HepG2 (cell line): ENCODE data around the gene PRKCE. TPM values are rescaled to one million over a fixed set of nuclear protein-coding genes. Genes with fewer than 3 reads are reported as not detected.
A peak's percentile ranks its signal among the peaks of the same experiment; 100 is the strongest.

ENCODE experiments used
- ATAC-seq: fragments of 200-7000 bp; cut with Tn5 transposase; 3 replicates; pipeline ENCODE4 v1.9.1; 2020; ENCODE audit warnings: mild to moderate bottlenecking, moderate library complexity
- BruUV-seq: library from RNA; stranded (reverse); fragments of 400-500 nt; replicated peaks from 2 replicates; lab custom pipeline; 2021; lab: Mats Ljungman, UMichigan
- CTCF ChIA-PET: fragments of 300-600 bp; formaldehyde crosslinking; extraction: SDS; loops from one replicate; lab custom pipeline; 2021; ENCODE audit warnings: low total read pairs, inconsistent platforms, low intra/inter-chr PET ratio; lab: Yijun Ruan, JAX
- POLR2A ChIA-PET: fragments of 350-600 bp; sonication (Branson Sonifier 250); formaldehyde crosslinking; loops from one replicate; lab custom pipeline; 2020; ENCODE audit warnings: antibody characterized with exemption, inconsistent platforms; lab: Yijun Ruan, JAX
- DNase-seq: peaks from one replicate; pipeline ENCODE4 v3.0.0-alpha.2; 2015; ENCODE audit warnings: low spot score
- FAIRE-seq: peaks from 3 replicates; lab custom pipeline; 2011; peaks lifted over from hg19 to GRCh38; lab: Jason Lieb, UNC
- H2AFZ ChIP-seq: one replicate; pipeline ENCODE4 v1.6.1; 2011; ENCODE audit warnings: low read length, inconsistent platforms
- H3K27ac ChIP-seq: fragments of 300-600 bp; 3 replicates; pipeline ENCODE4 v1.8.0; 2011; ENCODE audit warnings: mixed run types, mild to moderate bottlenecking, mixed read lengths, low read length, inconsistent platforms; ENCODE audit not compliant: insufficient read depth; ENCODE audit errors: extremely low read length
- H3K27me3 ChIP-seq, 2 experiments: fragments of 200-600 bp in 1 of 2; 2 replicates in 1 of 2; 3 replicates in 1 of 2; pipeline versions ENCODE4 v1.6.0 to v1.8.0; 2011; ENCODE audit warnings: low read length in 2 of 2, mild to moderate bottlenecking in 2 of 2, moderate library complexity in 2 of 2, inconsistent platforms in 1 of 2; ENCODE audit not compliant: insufficient read depth in 2 of 2, control insufficient read depth in 1 of 2
- H3K36me3 ChIP-seq, 2 experiments: fragments of 200-600 bp in 1 of 2; replicated peaks in 1 of 2; 2 replicates in 1 of 2; 3 replicates in 1 of 2; pipeline versions ENCODE4 v1.5.1 to v1.8.0; 2011; ENCODE audit warnings: low read length in 2 of 2, inconsistent platforms in 1 of 2; ENCODE audit not compliant: insufficient read depth in 2 of 2, control insufficient read depth in 1 of 2
- H3K4me1 ChIP-seq: 2 replicates; pipeline ENCODE4 v1.5.1; 2012; ENCODE audit warnings: low read length, inconsistent platforms; ENCODE audit not compliant: insufficient read depth
- H3K4me2 ChIP-seq: 2 replicates; pipeline ENCODE4 v1.6.0; 2011; ENCODE audit warnings: low read depth, low read length, inconsistent platforms
- H3K4me3 ChIP-seq, 3 experiments: fragments of 200-600 bp in 1 of 3; sonication (generic), shearing (Covaris generic) in 1 of 3; replicated peaks in 1 of 3; 2 replicates each; pipeline ENCODE4 v1.5.1; 2011 to 2016; ENCODE audit warnings: low read length in 3 of 3, inconsistent platforms in 2 of 3, low read depth in 2 of 3, mild to moderate bottlenecking in 2 of 3, control low read depth in 1 of 3, mixed read lengths in 1 of 3; ENCODE audit not compliant: insufficient read depth in 1 of 3
- H3K79me2 ChIP-seq: one replicate; pipeline ENCODE4 v1.6.1; 2011; ENCODE audit warnings: low read length, inconsistent platforms; ENCODE audit not compliant: insufficient read depth
- H3K9ac ChIP-seq: 2 replicates; pipeline ENCODE4 v1.6.0; 2011; ENCODE audit warnings: mild to moderate bottlenecking, low read depth, low read length, inconsistent platforms; ENCODE audit not compliant: insufficient read depth
- H3K9me3 ChIP-seq: 2 replicates; pipeline ENCODE4 v1.5.1; 2012; ENCODE audit warnings: mild to moderate bottlenecking, low read length
- H4K20me1 ChIP-seq: 2 replicates; pipeline ENCODE4 v1.6.0; 2011; ENCODE audit warnings: inconsistent platforms, mild to moderate bottlenecking, low read length, moderate library complexity; ENCODE audit not compliant: insufficient read depth
- BORCS8-MEF2B ChIP-seq: sonication (generic); formaldehyde crosslinking; IDR thresholded peaks from 2 replicates; pipeline ENCODE4 v1.8.0; 2022; ENCODE audit warnings: mild to moderate bottlenecking, missing genetic modification reagents
- CHD2 ChIP-seq: IDR thresholded peaks from 2 replicates; pipeline ENCODE4 v1.6.1; 2011; ENCODE audit warnings: low read depth, low read length, improper control_type of control experiment
- E2F1 ChIP-seq: sonication (generic); formaldehyde crosslinking; IDR thresholded peaks from 2 replicates; pipeline ENCODE4 v1.5.0; 2020; ENCODE audit warnings: missing genetic modification reagents
- HDAC6 ChIP-seq: fragments of 200-600 bp; sonication (generic); IDR thresholded peaks from 2 replicates; pipeline ENCODE4 v1.7.0; 2017; ENCODE audit warnings: mild to moderate bottlenecking, antibody characterized with exemption, low read length, low read depth
- HNF4A ChIP-seq: sonication (generic); formaldehyde crosslinking; IDR thresholded peaks from 2 replicates; pipeline ENCODE4 v1.4.0; 2020; ENCODE audit warnings: missing genetic modification reagents
- ZFP91 ChIP-seq: sonication (generic); formaldehyde crosslinking; IDR thresholded peaks from 2 replicates; pipeline ENCODE4 v1.9.0; 2022; ENCODE audit warnings: missing genetic modification reagents, mild to moderate bottlenecking, borderline replicate concordance
- ZMYM4 ChIP-seq: sonication (generic); formaldehyde crosslinking; IDR thresholded peaks from 2 replicates; pipeline ENCODE4 v1.8.1; 2023; ENCODE audit warnings: mild to moderate bottlenecking, missing genetic modification reagents
- ZNF24 ChIP-seq: fragments of 450-650 bp; IDR thresholded peaks from 2 replicates; pipeline ENCODE4 v1.6.1; 2017; ENCODE audit warnings: antibody characterized with exemption, mild to moderate bottlenecking
- ZNF335 ChIP-seq: sonication (generic); formaldehyde crosslinking; IDR thresholded peaks from 2 replicates; pipeline ENCODE4 v1.4.0; 2020; ENCODE audit warnings: missing genetic modification reagents
- ZNF432 ChIP-seq: sonication (generic); formaldehyde crosslinking; IDR thresholded peaks from 2 replicates; pipeline ENCODE4 v1.5.0; 2020; ENCODE audit warnings: missing genetic modification reagents, mild to moderate bottlenecking, borderline replicate concordance
- ZNF484 ChIP-seq: sonication (generic); formaldehyde crosslinking; IDR thresholded peaks from 2 replicates; pipeline ENCODE4 v1.5.1; 2020; ENCODE audit warnings: mild to moderate bottlenecking, low read depth, missing genetic modification reagents, borderline replicate concordance
- WGBS: methylation state at CpG from one replicate; pipeline ENCODE4 v1.1.6; 2017; ENCODE audit warnings: low lambda C conversion rate; 5-methylcytosine and 5-hydroxymethylcytosine counted together
- in situ Hi-C: cut with HindIII; loops from 2 replicates; pipeline ENCODE4 v1.10.0; 2017; ENCODE audit warnings: low pct_unique_long_range_greater_than_20kb; ENCODE audit not compliant: extremely low pct_ligation_motif_present
- intact Hi-C: fragments of 100-400 bp; cut with micrococcal nuclease; formaldehyde crosslinking; loops from one replicate; pipeline ENCODE4 v1.10.0; 2022; ENCODE audit not compliant: unreplicated experiment
- polyA plus RNA-seq, 8 experiments: library from polyadenylated mRNA; depleted of rRNA in 3 of 8; stranded (reverse) in 7 of 8; unstranded in 1 of 8; fragments of >200 nt; fragmentation: Illumina TruSeq in 4 of 8; extraction: Trizol in 4 of 8; gene quantifications; 2 replicates each; pipeline versions ENCODE4 v1.2.1 to v1.2.3, GENCODE V29; 2011 to 2016; ENCODE audit warnings: low read depth in 4 of 8, missing spikeins in 1 of 8, mixed read lengths in 1 of 8; ENCODE audit not compliant: insufficient read depth in 1 of 8
- total RNA-seq, 5 experiments: library from RNA; depleted of rRNA; stranded (reverse); fragments of >200 nt; fragmentation: Illumina TruSeq; extraction: Trizol; gene quantifications; 2 replicates each; pipeline ENCODE4 v1.2.3, GENCODE V29; 2016; ENCODE audit warnings: low read depth in 1 of 5
- TF ChIP-seq, protein P1 (sequence below): sonication (generic); formaldehyde crosslinking; IDR thresholded peaks from 2 replicates; pipeline ENCODE4 v1.4.0; 2020; ENCODE audit warnings: mild to moderate bottlenecking, missing genetic modification reagents

Gene PRKCE
- total and polyA plus RNA-seq, 2 of the 13 experiments (the other 11 are each of a cell fraction or from before 2014, with no cell fraction given) = 1.0 to 3.9 TPM

- no peaks in the 10 kb centered on the region for H4K20me1 ChIP-seq
- WGBS = 82% methylated on average over 2 of the region's 2 CpGs
- intact Hi-C loops = no loop called here
- no peaks in the 10 kb centered on the region for H3K36me3 ChIP-seq
- no peak overlapping the region for H3K4me3 ChIP-seq
- H3K79me2 ChIP-seq = no peaks in the 10 kb centered on the region
- H3K4me2 ChIP-seq = no peak overlapping the region
- no peak for TF ChIP-seq BORCS8-MEF2B (CRISPR knock-in tag)
- TF ChIP-seq, protein P1, sequence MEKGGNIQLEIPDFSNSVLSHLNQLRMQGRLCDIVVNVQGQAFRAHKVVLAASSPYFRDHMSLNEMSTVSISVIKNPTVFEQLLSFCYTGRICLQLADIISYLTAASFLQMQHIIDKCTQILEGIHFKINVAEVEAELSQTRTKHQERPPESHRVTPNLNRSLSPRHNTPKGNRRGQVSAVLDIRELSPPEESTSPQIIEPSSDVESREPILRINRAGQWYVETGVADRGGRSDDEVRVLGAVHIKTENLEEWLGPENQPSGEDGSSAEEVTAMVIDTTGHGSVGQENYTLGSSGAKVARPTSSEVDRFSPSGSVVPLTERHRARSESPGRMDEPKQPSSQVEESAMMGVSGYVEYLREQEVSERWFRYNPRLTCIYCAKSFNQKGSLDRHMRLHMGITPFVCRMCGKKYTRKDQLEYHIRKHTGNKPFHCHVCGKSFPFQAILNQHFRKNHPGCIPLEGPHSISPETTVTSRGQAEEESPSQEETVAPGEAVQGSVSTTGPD (CRISPR knock-in tag) = no peak
- TF ChIP-seq HNF4A (CRISPR knock-in tag) = 0 out of 2 replicates have a peak, but pooled peaks have one; percentile 8
- TF ChIP-seq ZMYM4 (CRISPR knock-in tag) = no peak
- DNase-seq (no peak), FAIRE-seq (no peak), ATAC-seq (peak; percentile 74)
- H3K27ac ChIP-seq = no peak overlapping the region
- no peak overlapping the region for H2AFZ ChIP-seq
- no TSS peak for BruUV-seq
- no peak overlapping the region for H3K9ac ChIP-seq
- in situ Hi-C loops = no loop called here
- no peaks in the 10 kb centered on the region for H3K27me3 ChIP-seq
- ChIA-PET CTCF (no interaction called here), POLR2A (no interaction called here)
- no peaks in the 10 kb centered on the region for H3K9me3 ChIP-seq
- no peaks in the 10 kb centered on the region; the same call in 1 of the 2 replicates for H3K4me1 ChIP-seq
Observed at GRCh38 chr2:46048693-46049092, 397.2 kb downstream of the PRKCE start.

GRCh38 chr2:46050027-46050426 is 398.6 kb downstream of the PRKCE start:
- no peaks in the 10 kb centered on the region for H3K27me3 ChIP-seq
- CTCF ChIA-PET = no interaction called here
- DNase-seq (no peak), FAIRE-seq (no peak), ATAC-seq (no peak)
- intact Hi-C loops (loop anchor here (5.0 kb wide), 1 partner anchor 58 kb away; no protein-coding TSS in a partner anchor), in situ Hi-C loops (no loop called here)
- H2AFZ ChIP-seq = no peak overlapping the region
- H3K4me1 ChIP-seq = no peaks in the 10 kb centered on the region; the same call in 1 of the 2 replicates
- H3K27ac ChIP-seq = no peak overlapping the region
- H3K4me3 ChIP-seq = no peak overlapping the region
- no peaks in the 10 kb centered on the region for H3K9me3 ChIP-seq
- H3K36me3 ChIP-seq = no peaks in the 10 kb centered on the region
- BruUV-seq = no TSS peak
- no peaks in the 10 kb centered on the region for H4K20me1 ChIP-seq
- POLR2A ChIA-PET = no interaction called here
- TF ChIP-seq ZNF484 (CRISPR knock-in tag) (no peak), ZFP91 (CRISPR knock-in tag) (0 out of 2 replicates have a peak, but pooled peaks have one; percentile 18), CHD2 (no peak), ZNF432 (CRISPR knock-in tag) (no peak), ZNF335 (CRISPR knock-in tag) (no peak), HDAC6 (no peak), ZNF24 (no peak), E2F1 (CRISPR knock-in tag) (no peak)
- no peak overlapping the region for H3K4me2 ChIP-seq
- WGBS = 91% methylated on average over 8 of the region's 8 CpGs
- no peak overlapping the region for H3K9ac ChIP-seq
- H3K79me2 ChIP-seq = no peaks in the 10 kb centered on the region
